Liver (tissue), 9 donors: Measurements from ENCODE around the gene HCFC1R1. TPM values are rescaled to one million over a fixed set of nuclear protein-coding genes. Genes with fewer than 3 reads are reported as not detected.

Experiments used
- DNase-seq: peaks from one replicate; pipeline ENCODE4 v3.0.0-alpha.2; 2017; ENCODE audit warnings: low spot score
- H3K27ac ChIP-seq, 2 donors: one replicate each; pipeline ENCODE4 v1.7.0; 2013; ENCODE audit warnings: inconsistent platforms in 2 of 2, low read length in 2 of 2, control low read depth in 1 of 2, low read depth in 1 of 2, mild to moderate bottlenecking in 1 of 2
- H3K27me3 ChIP-seq, 4 donors: one replicate each; pipeline versions ENCODE4 v1.6.1 to v1.7.0; 2013; ENCODE audit warnings: low read length in 3 of 4, inconsistent platforms in 1 of 4, mild to moderate bottlenecking in 1 of 4, moderate library complexity in 1 of 4; ENCODE audit not compliant: control insufficient read depth in 4 of 4, insufficient read depth in 4 of 4
- H3K36me3 ChIP-seq, 4 donors: one replicate each; pipeline versions ENCODE4 v1.6.1 to v1.7.0; 2013; ENCODE audit warnings: low read length in 3 of 4, mild to moderate bottlenecking in 3 of 4, low read depth in 1 of 4, moderate library complexity in 1 of 4; ENCODE audit not compliant: control insufficient read depth in 4 of 4, insufficient read depth in 3 of 4
- H3K4me1 ChIP-seq, 4 donors: one replicate each; pipeline versions ENCODE4 v1.6.1 to v1.7.0; 2013; ENCODE audit warnings: low read length in 3 of 4, mild to moderate bottlenecking in 3 of 4, moderate library complexity in 1 of 4; ENCODE audit not compliant: control insufficient read depth in 4 of 4, insufficient read depth in 4 of 4
- H3K4me3 ChIP-seq, 3 donors: one replicate each; pipeline versions ENCODE4 v1.6.1 to v1.7.0; 2013; ENCODE audit warnings: low read length in 3 of 3, control low read depth in 1 of 3, low read depth in 1 of 3, mild to moderate bottlenecking in 1 of 3
- H3K9ac ChIP-seq, 2 donors: one replicate each; pipeline ENCODE4 v1.7.0; 2013; ENCODE audit warnings: low read length in 2 of 2, mild to moderate bottlenecking in 2 of 2, moderate library complexity in 2 of 2, control low read depth in 1 of 2, low read depth in 1 of 2
- H3K9me3 ChIP-seq, 4 donors: one replicate each; pipeline versions ENCODE4 v1.6.1 to v1.7.0; 2013; ENCODE audit warnings: low read length in 3 of 4; ENCODE audit not compliant: control insufficient read depth in 4 of 4
- ATF3 ChIP-seq: IDR thresholded peaks from 2 replicates; pipeline ENCODE4 v1.6.1; 2016; ENCODE audit warnings: antibody characterized with exemption
- CTCF ChIP-seq: fragments of 150-350 bp; IDR thresholded peaks from 2 replicates; pipeline ENCODE4 v1.5.1; 2017; ENCODE audit warnings: improper control_type of control experiment, low read depth, low read length; ENCODE audit not compliant: missing input control
- EGR1 ChIP-seq, 2 donors: IDR thresholded peaks; 2 replicates each; pipeline ENCODE4 v1.6.1; 2016 to 2018; ENCODE audit warnings: antibody characterized with exemption in 2 of 2, low read depth in 2 of 2
- FOXA1 ChIP-seq: IDR thresholded peaks from 2 replicates; pipeline ENCODE4 v1.6.1; 2016; ENCODE audit warnings: antibody characterized with exemption
- FOXA2 ChIP-seq: IDR thresholded peaks from 2 replicates; pipeline ENCODE4 v1.6.1; 2016; ENCODE audit warnings: antibody characterized with exemption
- GABPA ChIP-seq, 2 donors: IDR thresholded peaks in 1 of 2; conservative IDR thresholded peaks in 1 of 2; 2 replicates each; pipeline ENCODE4 v1.6.1; 2016; ENCODE audit warnings: antibody characterized with exemption in 2 of 2, mild to moderate bottlenecking in 1 of 2, moderate library complexity in 1 of 2
- HNF4A ChIP-seq, 2 donors: conservative IDR thresholded peaks; 2 replicates each; pipeline ENCODE4 v1.6.1; 2016; ENCODE audit warnings: antibody characterized with exemption in 2 of 2, mild to moderate bottlenecking in 2 of 2
- HNF4G ChIP-seq: IDR thresholded peaks from 2 replicates; pipeline ENCODE4 v1.6.1; 2016; ENCODE audit warnings: antibody characterized with exemption
- JUND ChIP-seq, 2 donors: IDR thresholded peaks; 2 replicates each; pipeline ENCODE4 v1.6.1; 2016; ENCODE audit warnings: antibody characterized with exemption in 2 of 2
- MAX ChIP-seq: IDR thresholded peaks from 2 replicates; pipeline ENCODE4 v1.6.1; 2016; ENCODE audit warnings: antibody characterized with exemption
- NR2F2 ChIP-seq: IDR thresholded peaks from 2 replicates; pipeline ENCODE4 v1.6.1; 2016; ENCODE audit warnings: antibody characterized with exemption
- RAD21 ChIP-seq, 2 donors: IDR thresholded peaks; 2 replicates each; pipeline ENCODE4 v1.6.1; 2016; ENCODE audit warnings: antibody characterized with exemption in 2 of 2, mild to moderate bottlenecking in 2 of 2
- REST ChIP-seq: IDR thresholded peaks from 2 replicates; pipeline ENCODE4 v1.6.1; 2016; ENCODE audit warnings: antibody characterized with exemption, mild to moderate bottlenecking
- RXRA ChIP-seq, 2 donors: IDR thresholded peaks; 2 replicates each; pipeline ENCODE4 v1.6.1; 2017 to 2018; ENCODE audit warnings: antibody characterized with exemption in 2 of 2, mild to moderate bottlenecking in 1 of 2
- SP1 ChIP-seq: IDR thresholded peaks from 2 replicates; pipeline ENCODE4 v1.6.1; 2018; ENCODE audit warnings: antibody characterized with exemption, mild to moderate bottlenecking
- TAF1 ChIP-seq: conservative IDR thresholded peaks from 2 replicates; pipeline ENCODE4 v1.6.1; 2016; ENCODE audit warnings: antibody characterized with exemption, mild to moderate bottlenecking
- YY1 ChIP-seq: IDR thresholded peaks from 2 replicates; pipeline ENCODE4 v1.6.1; 2016; ENCODE audit warnings: antibody characterized with exemption, mild to moderate bottlenecking
- ZBTB33 ChIP-seq: IDR thresholded peaks from 2 replicates; pipeline ENCODE4 v1.6.1; 2016; ENCODE audit warnings: antibody characterized with exemption
- WGBS: extraction: QIAGEN DNeasy Blood & Tissue Kit; methylation state at CpG from one replicate; pipeline ENCODE4 v1.1.7; 2013; 5-methylcytosine and 5-hydroxymethylcytosine counted together
- polyA plus RNA-seq, 2 donors: library from polyadenylated mRNA; stranded (reverse) in 1 of 2; unstranded in 1 of 2; fragments of 200-250 nt in 1 of 2; fragments of >200 nt in 1 of 2; fragmentation: Nextera tagmentation in 1 of 2; extraction: Ambion mirVana in 1 of 2; gene quantifications; one replicate each; pipeline versions ENCODE4 v1.2.1 to v1.2.3, GENCODE V29; 2013 to 2015
- total RNA-seq, 2 donors: library from RNA; depleted of rRNA; stranded (reverse); fragments of >200 nt; gene quantifications; one replicate each; pipeline ENCODE4 v1.2.3, GENCODE V29; 2014
- donor health status: healthy.
- donor health status: healthy.
- donor health status: healthy.
- donor health status: healthy.
- donor health status: healthy.

Gene HCFC1R1
- total and polyA plus RNA-seq, 4 donors, result 1.4 to 17.6 (median 9.2) TPM

- peaks cover 8 to 41% (median 23%) of the 10 kb centered on the region in 4 donors for H3K4me1 ChIP-seq
- WGBS, result 62% methylated on average over 33 of the region's 33 CpGs
- H3K27ac ChIP-seq, result no peak overlapping the region
Observed at GRCh38 chr16:2981177-2981898, 42.4 kb downstream of the HCFC1R1 start.

More at GRCh38 chr16:2981177-2981898, 42.4 kb downstream of the HCFC1R1 start:
- Histone ChIP-seq H3K9me3 (no peaks in the 10 kb centered on the region), H3K36me3 (no peaks in the 10 kb centered on the region), H3K4me3 (no peak overlapping the region), H3K27me3 (peaks cover 0 to 2% (median 0%) of the 10 kb centered on the region in 4 donors), H3K9ac (no peak overlapping the region)
- TF ChIP-seq ZBTB33 (no peak), SP1 (no peak), HNF4A (conservative IDR thresholded peaks at IDR 0.05) (no peak), FOXA1 (no peak), REST (no peak), GABPA (IDR thresholded peaks at IDR 0.05 in 1 of 2, conservative IDR thresholded peaks at IDR 0.05 in 1 of 2) (no peak), EGR1 (IDR thresholded peaks at IDR 0.05; ENCODE audit: low read depth in 2 of 2) (no peak), JUND (IDR thresholded peaks at IDR 0.05) (no peak), YY1 (no peak), TAF1 (no peak), MAX (no peak), NR2F2 (no peak), RXRA (IDR thresholded peaks at IDR 0.05) (no peak), HNF4G (no peak), ATF3 (no peak), CTCF (no peak), RAD21 (IDR thresholded peaks at IDR 0.05) (no peak), FOXA2 (no peak)
- DNase-seq, result no peak
